ENCODE data around the gene NDUFS2.

The NDUFS2 gene

GRCh38 chr1:161197560-161198193, 4.5 kb upstream of the NDUFS2 start:
- DNase-seq (ENCODE audit: low read depth), result no peak
- TF ChIP-seq CTCF (IDR thresholded peaks at IDR 0.05; ENCODE audit: low read depth, low read length, missing control alignments), result no peak
- in situ Hi-C loops (cut with HindIII; ENCODE audit: low sequenced_read_pairs), result no loop called here
- no peak overlapping the region for H3K4me3 ChIP-seq (ENCODE audit: low read depth, low read length)

GRCh38 chr1:161198194-161198896, 3.8 kb upstream of the NDUFS2 start:
- in situ Hi-C loops (cut with HindIII; ENCODE audit: low sequenced_read_pairs), result no loop called here
- no peak for TF ChIP-seq CTCF (IDR thresholded peaks at IDR 0.05; ENCODE audit: low read depth, low read length, missing control alignments)
- DNase-seq (ENCODE audit: low read depth), result no peak
- H3K4me3 ChIP-seq (ENCODE audit: low read depth, low read length), result no peak overlapping the region

GRCh38 chr1:161198897-161199431, 3.2 kb upstream of the NDUFS2 start, which contains the start of gene ADAMTS4:
Gene ADAMTS4, minus strand, starts transcription at chr1:161199054. Its CDS starts 427 bp downstream, at chr1:161198627.
- TF ChIP-seq CTCF (IDR thresholded peaks at IDR 0.05; ENCODE audit: low read depth, low read length, missing control alignments), result no peak
- no peak for DNase-seq (ENCODE audit: low read depth)
- in situ Hi-C loops (cut with HindIII; ENCODE audit: low sequenced_read_pairs), result no loop called here
- no peak within 1 kb of the TSS for H3K4me3 ChIP-seq (ENCODE audit: low read depth, low read length)

- in situ Hi-C loops (cut with HindIII; ENCODE audit: low sequenced_read_pairs), result loop anchor here (25.0 kb wide), 1 partner anchor 538 kb away; the partner anchor contains the start of gene DUSP12
- TF ChIP-seq CTCF (IDR thresholded peaks at IDR 0.05; ENCODE audit: low read depth, low read length, missing control alignments), result no peak
- no peak for DNase-seq (ENCODE audit: low read depth)
- no peak overlapping the region for H3K4me3 ChIP-seq (ENCODE audit: low read depth, low read length)
These were observed 2.5 kb upstream of the NDUFS2 start for GRCh38 chr1:161199506-161200139.

GRCh38 chr1:161200421-161200991, 1.7 kb upstream of the NDUFS2 start:
- no peak for DNase-seq (ENCODE audit: low read depth)
- no peak for TF ChIP-seq CTCF (IDR thresholded peaks at IDR 0.05; ENCODE audit: low read depth, low read length, missing control alignments)
- no peak overlapping the region for H3K4me3 ChIP-seq (ENCODE audit: low read depth, low read length)
- in situ Hi-C loops (cut with HindIII; ENCODE audit: low sequenced_read_pairs), result loop anchor here (25.0 kb wide), 1 partner anchor 537 kb away; the partner anchor contains the start of gene DUSP12

Data from astrocyte of the cerebellum (primary cell).